GM06990 (cell line): Measurements from ENCODE around the gene E4F1.
"Not testable (repeated sequence)": the region's sequence is repeated elsewhere in the genome, so short reads cannot be mapped to it uniquely, and the experiment has no call there.

Experiments used
- DNase-seq: peaks from one replicate; pipeline ENCODE4 v3.0.0-alpha.2; 2011; ENCODE audit not compliant: insufficient read length; ENCODE audit errors: extremely low read depth
- H3K27me3 ChIP-seq: replicated peaks from 2 replicates; pipeline ENCODE4 v1.6.0; 2011; ENCODE audit warnings: low read length; ENCODE audit not compliant: control insufficient read depth, insufficient read depth
- H3K36me3 ChIP-seq: 2 replicates; pipeline ENCODE4 v1.5.1; 2011; ENCODE audit warnings: low read length; ENCODE audit not compliant: control insufficient read depth, insufficient read depth
- H3K4me3 ChIP-seq: replicated peaks from 2 replicates; pipeline ENCODE4 v1.5.1; 2011; ENCODE audit warnings: low read depth, mild to moderate bottlenecking, control low read depth, low read length
- CTCF ChIP-seq: IDR thresholded peaks from 2 replicates; pipeline ENCODE4 v1.5.1; 2011; ENCODE audit warnings: low read length, control low read depth, mild to moderate bottlenecking, inconsistent platforms; ENCODE audit not compliant: insufficient read depth, poor library complexity, severe bottlenecking

E4F1 gene

GRCh38 chr16:2238150-2238837 is 14.9 kb downstream of the E4F1 start:
- H3K27me3 ChIP-seq, result no peaks in the 10 kb centered on the region
- TF ChIP-seq CTCF, result no peak
- DNase-seq, result no peak
- H3K4me3 ChIP-seq, result no peak overlapping the region
- peaks cover 22% of the 10 kb centered on the region for H3K36me3 ChIP-seq

GRCh38 chr16:2238838-2239675 is 15.7 kb downstream of the E4F1 start:
- H3K36me3 ChIP-seq, result peaks cover 23% of the 10 kb centered on the region
- no peak overlapping the region for H3K4me3 ChIP-seq
- no peak for TF ChIP-seq CTCF
- DNase-seq, result no peak
- H3K27me3 ChIP-seq, result no peaks in the 10 kb centered on the region

GRCh38 chr16:2240331-2240730 is 16.9 kb downstream of the E4F1 start:
- not testable (repeated sequence) for H3K4me3 ChIP-seq, H3K27me3 ChIP-seq, DNase-seq
- peaks cover 19% of the 10 kb centered on the region for H3K36me3 ChIP-seq

- no peak for TF ChIP-seq CTCF
- Histone ChIP-seq H3K4me3 (no peak overlapping the region), H3K36me3 (peaks cover 28% of the 10 kb centered on the region), H3K27me3 (no peaks in the 10 kb centered on the region)
- DNase-seq, result no peak
These were observed 19.2 kb downstream of the E4F1 start for GRCh38 chr16:2242598-2242997.

- H3K27me3 ChIP-seq, result no peaks in the 10 kb centered on the region
- peaks cover 28% of the 10 kb centered on the region for H3K36me3 ChIP-seq
- TF ChIP-seq CTCF, result no peak
These were observed 19.7 kb downstream of the E4F1 start for GRCh38 chr16:2243031-2243528.

GRCh38 chr16:2243781-2244180 is 20.4 kb downstream of the E4F1 start:
- Histone ChIP-seq H3K36me3 (peaks cover 28% of the 10 kb centered on the region), H3K27me3 (no peaks in the 10 kb centered on the region), H3K4me3 (no peak overlapping the region)
- TF ChIP-seq CTCF, result no peak
- DNase-seq, result no peak

More at GRCh38 chr16:2243031-2243528, 19.7 kb downstream of the E4F1 start:
- H3K4me3 ChIP-seq, result no peak overlapping the region
- no peak for DNase-seq
